Lower lobe of right lung (tissue), 2 donors: ENCODE data around the gene ADAMTSL1. TPM values are rescaled to one million over a fixed set of nuclear protein-coding genes. Genes with fewer than 3 reads are reported as not detected.

ENCODE experiments used
- ATAC-seq, 2 donors: fragments of 200-7000 bp; cut with Tn5 transposase; one replicate each; pipeline ENCODE4 v1.9.1; 2020 to 2022; ENCODE audit warnings: mild to moderate bottlenecking in 2 of 2, moderate library complexity in 2 of 2
- DNase-seq: peaks from one replicate; pipeline ENCODE4 v3.0.0-alpha.2; 2020
- H3K27ac ChIP-seq: fragments of 200-600 bp; one replicate; pipeline ENCODE4 v1.8.0; 2022
- H3K27me3 ChIP-seq: fragments of 200-600 bp; one replicate; pipeline ENCODE4 v1.8.0; 2022; ENCODE audit warnings: low read depth
- H3K36me3 ChIP-seq: fragments of 200-600 bp; one replicate; pipeline ENCODE4 v1.8.0; 2022; ENCODE audit warnings: mild to moderate bottlenecking
- H3K4me1 ChIP-seq: fragments of 200-600 bp; one replicate; pipeline ENCODE4 v1.8.0; 2022
- H3K4me3 ChIP-seq: fragments of 200-600 bp; one replicate; pipeline ENCODE4 v1.8.0; 2022; ENCODE audit warnings: mild to moderate bottlenecking
- H3K9me3 ChIP-seq: fragments of 200-600 bp; one replicate; pipeline ENCODE4 v1.8.0; 2022
- intact Hi-C: fragments of 100-400 bp; cut with DNase I; formaldehyde crosslinking; loops from one replicate; pipeline ENCODE4 v1.11.0; 2022
- total RNA-seq: library from RNA; stranded (reverse); fragmentation: NEBNext Ultra II Directional; extraction: Animal tissue kit (Norgen Biotek cat#: 25700); gene quantifications from one replicate; pipeline ENCODE4 v1.2.1, GENCODE V29; 2021
- TF ChIP-seq, protein P1 (sequence below): fragments of 200-600 bp; IDR thresholded peaks from one replicate; pipeline ENCODE4 v1.8.0; 2022; ENCODE audit warnings: antibody characterized with exemption, mild to moderate bottlenecking
- donor health status: DM: no; HTN: yes; CAD: no; lungs with severe emphysema.

ADAMTSL1 gene
- total RNA-seq, 1 donor from 2014 or later, result 3.7 TPM

DNA sequence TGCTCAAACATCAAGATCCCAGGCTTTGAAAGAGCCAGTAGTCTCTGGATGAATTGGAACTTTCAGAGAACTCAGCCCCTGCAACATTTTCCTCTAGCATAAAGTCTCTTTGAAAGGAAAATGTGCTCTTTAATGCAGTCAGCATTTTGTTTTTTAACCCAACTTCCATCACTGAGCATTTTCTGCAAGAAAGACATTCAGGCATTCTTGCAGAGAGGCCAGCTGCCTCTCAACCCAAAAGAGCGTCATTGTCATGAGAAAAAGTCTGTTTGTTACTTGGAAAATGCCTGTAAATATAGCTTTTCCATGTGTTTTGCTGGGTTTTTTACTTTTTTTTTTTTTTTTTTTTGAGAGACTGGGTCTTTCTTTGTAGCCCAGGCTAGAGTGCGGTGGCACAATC is 225.0 kb downstream of the ADAMTSL1 start:
- intact Hi-C loops, result no loop called here
- H3K36me3 ChIP-seq, result no peaks in the 10 kb centered on the region
- H3K4me1 ChIP-seq, result no peaks in the 10 kb centered on the region
- H3K4me3 ChIP-seq, result no peak overlapping the region
- no peak overlapping the region for H3K27ac ChIP-seq
- TF ChIP-seq, protein P1, sequence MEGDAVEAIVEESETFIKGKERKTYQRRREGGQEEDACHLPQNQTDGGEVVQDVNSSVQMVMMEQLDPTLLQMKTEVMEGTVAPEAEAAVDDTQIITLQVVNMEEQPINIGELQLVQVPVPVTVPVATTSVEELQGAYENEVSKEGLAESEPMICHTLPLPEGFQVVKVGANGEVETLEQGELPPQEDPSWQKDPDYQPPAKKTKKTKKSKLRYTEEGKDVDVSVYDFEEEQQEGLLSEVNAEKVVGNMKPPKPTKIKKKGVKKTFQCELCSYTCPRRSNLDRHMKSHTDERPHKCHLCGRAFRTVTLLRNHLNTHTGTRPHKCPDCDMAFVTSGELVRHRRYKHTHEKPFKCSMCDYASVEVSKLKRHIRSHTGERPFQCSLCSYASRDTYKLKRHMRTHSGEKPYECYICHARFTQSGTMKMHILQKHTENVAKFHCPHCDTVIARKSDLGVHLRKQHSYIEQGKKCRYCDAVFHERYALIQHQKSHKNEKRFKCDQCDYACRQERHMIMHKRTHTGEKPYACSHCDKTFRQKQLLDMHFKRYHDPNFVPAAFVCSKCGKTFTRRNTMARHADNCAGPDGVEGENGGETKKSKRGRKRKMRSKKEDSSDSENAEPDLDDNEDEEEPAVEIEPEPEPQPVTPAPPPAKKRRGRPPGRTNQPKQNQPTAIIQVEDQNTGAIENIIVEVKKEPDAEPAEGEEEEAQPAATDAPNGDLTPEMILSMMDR, result no peak
- ATAC-seq, result no peak
- no peaks in the 10 kb centered on the region for H3K27me3 ChIP-seq
- peaks cover 15% of the 10 kb centered on the region for H3K9me3 ChIP-seq
- no peak for DNase-seq

DNA sequence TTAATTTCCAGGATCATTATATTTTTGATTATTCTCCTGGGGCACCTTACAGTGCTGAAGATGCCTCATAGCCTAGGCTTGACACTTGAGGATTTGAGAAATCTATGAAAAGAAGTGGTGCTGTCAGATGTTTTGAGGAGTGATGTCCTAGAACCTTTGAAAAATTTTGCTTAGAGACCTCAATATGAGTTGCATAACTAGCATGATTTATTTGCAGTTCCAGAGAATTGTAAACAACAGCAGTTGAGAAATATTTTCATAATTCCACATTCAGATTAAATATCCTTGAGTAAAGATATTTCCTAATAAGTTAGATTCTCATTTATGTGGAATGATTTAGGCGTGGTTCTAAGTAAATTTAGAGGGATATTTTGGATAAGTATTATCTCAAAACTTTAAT is 225.8 kb downstream of the ADAMTSL1 start:
- Histone ChIP-seq H3K27me3 (no peaks in the 10 kb centered on the region), H3K4me1 (no peaks in the 10 kb centered on the region), H3K9me3 (peaks cover 9% of the 10 kb centered on the region), H3K36me3 (no peaks in the 10 kb centered on the region), H3K4me3 (no peak overlapping the region), H3K27ac (no peak overlapping the region)
- DNase-seq (no peak), ATAC-seq (no peak)
- TF ChIP-seq, protein P1, result no peak
- intact Hi-C loops, result no loop called here

DNA sequence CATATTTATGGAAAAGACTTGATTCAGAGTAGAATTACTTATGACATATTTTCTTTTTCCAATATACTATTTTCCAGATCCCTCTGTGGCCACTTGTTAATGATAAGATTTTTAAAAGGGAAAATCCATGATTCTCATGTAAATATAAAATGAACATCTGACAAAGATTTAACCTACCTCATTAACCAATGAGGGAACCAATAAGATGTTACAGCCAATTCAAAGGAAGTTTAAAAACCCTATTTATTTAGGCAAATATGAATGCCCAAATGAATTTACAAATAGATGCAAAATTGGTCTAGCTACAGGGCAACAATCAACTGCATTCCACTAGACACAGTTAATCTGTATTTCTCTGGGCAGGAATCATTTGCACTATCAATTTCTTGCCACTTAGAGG is 226.8 kb downstream of the ADAMTSL1 start:
- TF ChIP-seq, protein P1, result no peak
- Histone ChIP-seq H3K36me3 (no peaks in the 10 kb centered on the region), H3K27ac (no peak overlapping the region), H3K9me3 (no peaks in the 10 kb centered on the region), H3K4me1 (peaks cover 2% of the 10 kb centered on the region), H3K27me3 (no peaks in the 10 kb centered on the region), H3K4me3 (no peak overlapping the region)
- DNase-seq (no peak), ATAC-seq (no peak)
- intact Hi-C loops, result no loop called here

DNA sequence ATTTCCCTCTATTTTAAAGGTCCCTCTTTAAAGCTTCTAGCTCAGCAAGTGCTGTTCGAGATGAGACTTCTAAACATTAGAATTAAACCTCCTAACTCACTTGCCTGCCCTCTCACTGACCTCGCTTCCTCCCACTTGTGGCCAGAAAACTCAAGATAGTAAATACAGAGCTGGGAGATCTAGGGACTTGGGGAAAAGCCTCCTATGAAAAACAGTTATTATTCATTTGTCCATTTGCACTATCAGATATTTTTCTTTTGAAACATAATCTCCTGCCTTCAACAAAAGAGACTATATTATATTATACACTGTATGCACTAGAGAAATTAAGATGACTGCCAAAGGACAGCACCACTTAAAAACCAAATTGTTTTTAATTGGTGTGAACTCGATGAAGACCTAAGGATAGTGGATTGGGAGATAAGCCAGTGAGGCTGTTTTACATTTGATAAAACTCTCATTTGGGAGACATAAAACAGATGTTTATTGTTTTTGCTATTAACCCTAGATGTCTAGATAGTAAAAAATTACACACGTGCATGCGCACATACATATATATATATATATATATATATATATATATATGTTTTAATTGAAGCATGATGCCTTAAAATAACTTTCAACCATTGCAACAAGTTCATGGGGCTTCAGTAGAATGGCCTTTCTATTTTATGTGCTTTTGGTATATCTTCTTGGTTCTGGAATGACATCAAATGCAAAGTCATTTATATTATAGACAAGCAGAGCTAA is 229.4 kb downstream of the ADAMTSL1 start:
- Histone ChIP-seq H3K36me3 (no peaks in the 10 kb centered on the region), H3K4me3 (no peak overlapping the region), H3K27ac (no peak overlapping the region), H3K4me1 (peaks cover 15% of the 10 kb centered on the region), H3K9me3 (no peaks in the 10 kb centered on the region), H3K27me3 (no peaks in the 10 kb centered on the region)
- no peak for DNase-seq
- intact Hi-C loops, result no loop called here
- ATAC-seq, result no peak
- TF ChIP-seq, protein P1, result no peak

DNA sequence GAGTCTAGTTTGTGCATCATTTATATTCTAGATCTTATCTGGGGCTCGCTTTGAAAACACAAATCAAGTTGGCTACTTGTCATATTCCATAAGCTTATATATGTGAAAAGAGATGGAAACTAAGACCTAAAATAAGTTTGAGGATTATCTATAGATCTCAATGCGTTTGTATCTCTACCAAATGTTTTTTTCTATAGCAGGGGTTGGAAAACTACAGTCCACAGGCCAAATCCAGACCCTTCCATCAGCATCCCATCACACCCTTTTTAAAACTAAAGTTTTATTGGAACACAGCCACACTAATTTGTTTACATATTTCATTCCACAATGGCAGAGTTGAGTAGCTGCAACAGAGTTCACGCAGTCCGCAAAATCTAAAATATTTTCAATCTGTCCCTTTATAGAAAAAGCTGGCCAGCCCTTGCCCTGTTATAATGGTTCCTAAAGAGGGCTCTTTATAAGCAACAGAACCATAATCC is 230.0 kb downstream of the ADAMTSL1 start:
- Histone ChIP-seq H3K9me3 (no peaks in the 10 kb centered on the region), H3K27ac (no peak overlapping the region), H3K4me3 (no peak overlapping the region), H3K4me1 (peaks cover 15% of the 10 kb centered on the region), H3K27me3 (no peaks in the 10 kb centered on the region), H3K36me3 (no peaks in the 10 kb centered on the region)
- DNase-seq (no peak), ATAC-seq (no peak)
- TF ChIP-seq, protein P1, result no peak
- intact Hi-C loops, result no loop called here
